ENCODE data around the gene COL12A1. TPM values are rescaled to one million over a fixed set of nuclear protein-coding genes. Genes with fewer than 3 reads are reported as not detected.

COL12A1 gene
- total RNA-seq, 1 donor from 2014 or later, result 44.3 TPM

GRCh38 chr6:75144386-75144785 lies 61.5 kb downstream of the COL12A1 start:
- H3K27me3 ChIP-seq, result no peaks in the 10 kb centered on the region
- no peaks in the 10 kb centered on the region for H3K9me3 ChIP-seq
- H3K27ac ChIP-seq, result no peak overlapping the region
- ATAC-seq (no peak), DNase-seq (no peak)
- no peak overlapping the region for H3K4me3 ChIP-seq
- H3K4me1 ChIP-seq, result no peaks in the 10 kb centered on the region
- intact Hi-C loops (cut with DNase I), result no loop called here
- TF ChIP-seq CTCF (IDR thresholded peaks at IDR 0.05), result no peak
- no peaks in the 10 kb centered on the region for H3K36me3 ChIP-seq

- no peak for ATAC-seq
- intact Hi-C loops (cut with DNase I), result no loop called here
These were observed 62.7 kb downstream of the COL12A1 start for GRCh38 chr6:75143191-75143590.

GRCh38 chr6:75142721-75143120 lies 63.1 kb downstream of the COL12A1 start:
- no peak overlapping the region for H3K4me3 ChIP-seq
- no peaks in the 10 kb centered on the region for H3K9me3 ChIP-seq
- no peak for ATAC-seq
- TF ChIP-seq CTCF (IDR thresholded peaks at IDR 0.05), result no peak
- H3K4me1 ChIP-seq, result no peaks in the 10 kb centered on the region
- no peak overlapping the region for H3K27ac ChIP-seq
- DNase-seq, result no peak
- intact Hi-C loops (cut with DNase I), result no loop called here
- H3K36me3 ChIP-seq, result no peaks in the 10 kb centered on the region
- H3K27me3 ChIP-seq, result no peaks in the 10 kb centered on the region

More at GRCh38 chr6:75143191-75143590, 62.7 kb downstream of the COL12A1 start:
- DNase-seq, result no peak
- Histone ChIP-seq H3K4me3 (no peak overlapping the region), H3K27me3 (no peaks in the 10 kb centered on the region), H3K9me3 (no peaks in the 10 kb centered on the region), H3K4me1 (no peaks in the 10 kb centered on the region), H3K27ac (no peak overlapping the region), H3K36me3 (no peaks in the 10 kb centered on the region)
- no peak for TF ChIP-seq CTCF (IDR thresholded peaks at IDR 0.05)

- intact Hi-C loops (cut with DNase I), result no loop called here
- Histone ChIP-seq H3K4me1 (no peaks in the 10 kb centered on the region), H3K27ac (no peak overlapping the region), H3K27me3 (no peaks in the 10 kb centered on the region), H3K36me3 (no peaks in the 10 kb centered on the region), H3K4me3 (no peak overlapping the region), H3K9me3 (no peaks in the 10 kb centered on the region)
- DNase-seq (no peak), ATAC-seq (no peak)
- no peak for TF ChIP-seq CTCF (IDR thresholded peaks at IDR 0.05)
These were observed 70.0 kb downstream of the COL12A1 start for GRCh38 chr6:75135876-75136275.

GRCh38 chr6:75135450-75135849 lies 70.4 kb downstream of the COL12A1 start:
- intact Hi-C loops (cut with DNase I), result no loop called here
- H3K4me3 ChIP-seq, result no peak overlapping the region
- TF ChIP-seq CTCF (IDR thresholded peaks at IDR 0.05), result no peak
- DNase-seq (no peak), ATAC-seq (no peak)
- no peaks in the 10 kb centered on the region for H3K36me3 ChIP-seq
- H3K4me1 ChIP-seq, result no peaks in the 10 kb centered on the region
- no peaks in the 10 kb centered on the region for H3K9me3 ChIP-seq
- no peak overlapping the region for H3K27ac ChIP-seq
- no peaks in the 10 kb centered on the region for H3K27me3 ChIP-seq

GRCh38 chr6:75130784-75131183 lies 75.1 kb downstream of the COL12A1 start:
- H3K27me3 ChIP-seq, result no peaks in the 10 kb centered on the region
- no peaks in the 10 kb centered on the region for H3K9me3 ChIP-seq
- DNase-seq (no peak), ATAC-seq (no peak)
- H3K4me3 ChIP-seq, result no peak overlapping the region
- no peaks in the 10 kb centered on the region for H3K4me1 ChIP-seq
- intact Hi-C loops (cut with DNase I), result no loop called here
- TF ChIP-seq CTCF (IDR thresholded peaks at IDR 0.05), result no peak
- H3K36me3 ChIP-seq, result no peaks in the 10 kb centered on the region
- H3K27ac ChIP-seq, result no peak overlapping the region
